Heart right ventricle (tissue), 16 donors: Measurements from ENCODE around the gene CDK4. TPM values are rescaled to one million over a fixed set of nuclear protein-coding genes. Genes with fewer than 3 reads are reported as not detected.

Experiments used
- ATAC-seq, 8 donors: fragments of 200-7000 bp; cut with Tn5 transposase; one replicate each; pipeline ENCODE4 v1.9.1; 2020; ENCODE audit warnings: mild to moderate bottlenecking in 8 of 8, moderate library complexity in 8 of 8, moderate number of reproducible peaks in 1 of 8
- DNase-seq, 2 donors: peaks; one replicate each; pipeline ENCODE4 v3.0.0-alpha.2; 2020
- H3K27ac ChIP-seq, 10 donors: fragments of 200-600 bp; sonication (generic) in 2 of 10; one replicate each; pipeline versions ENCODE4 v1.5.0 to v1.8.0; 2020 to 2022; ENCODE audit warnings: mild to moderate bottlenecking in 3 of 10
- H3K27me3 ChIP-seq, 7 donors: fragments of 200-600 bp; one replicate each; pipeline ENCODE4 v1.8.0; 2021 to 2022; ENCODE audit warnings: mild to moderate bottlenecking in 2 of 7
- H3K36me3 ChIP-seq, 9 donors: fragments of 200-600 bp; sonication (generic) in 1 of 9; one replicate each; pipeline versions ENCODE4 v1.5.0 to v1.8.0; 2020 to 2022; ENCODE audit warnings: mild to moderate bottlenecking in 2 of 9
- H3K4me1 ChIP-seq, 9 donors: fragments of 200-600 bp; sonication (generic) in 1 of 9; one replicate each; pipeline versions ENCODE4 v1.5.0 to v1.8.0; 2020 to 2022; ENCODE audit warnings: mild to moderate bottlenecking in 4 of 9
- H3K4me3 ChIP-seq, 10 donors: fragments of 200-600 bp; sonication (generic) in 2 of 10; one replicate each; pipeline versions ENCODE4 v1.5.0 to v1.8.0; 2020 to 2022; ENCODE audit warnings: mild to moderate bottlenecking in 7 of 10, moderate library complexity in 2 of 10
- H3K9me3 ChIP-seq, 11 donors: fragments of 200-600 bp in 10 of 11; sonication (generic) in 2 of 11; one replicate each; pipeline versions ENCODE4 v1.5.0 to v1.8.0; 2013 to 2022; ENCODE audit warnings: mild to moderate bottlenecking in 2 of 11, control low read depth in 1 of 11, moderate library complexity in 1 of 11
- WGBS, 2 donors: extraction: QIAGEN DNeasy Blood & Tissue Kit; methylation state at CpG; one replicate each; pipeline ENCODE4 v1.1.7; 2013; ENCODE audit warnings: inconsistent platforms in 1 of 2; 5-methylcytosine and 5-hydroxymethylcytosine counted together
- intact Hi-C, 10 donors: fragments of 100-400 bp; cut with DNase I; formaldehyde crosslinking; loops; one replicate each; pipeline versions ENCODE4 v1.11.1 to v1.14.2; 2022
- microRNA-seq, 2 donors: library from miRNA; unstranded; fragments of <30 nt; microRNA quantifications; one replicate each; pipeline ENCODE4 v1.2.0, GENCODE V29; 2021
- polyA plus RNA-seq, 2 donors: library from polyadenylated mRNA; stranded (reverse); fragments of 200-250 nt; gene quantifications; one replicate each; pipeline ENCODE4 v1.2.3, GENCODE V29; 2013
- total RNA-seq, 10 donors: library from RNA; stranded (reverse); fragmentation: NEBNext Ultra II Directional in 3 of 10; extraction: Animal tissue kit (Norgen Biotek cat#: 25700) in 3 of 10; gene quantifications; one replicate each; pipeline versions ENCODE4 v1.2.1 to v1.2.4, GENCODE V29; 2021 to 2023
- TF ChIP-seq, protein P1 (sequence below), 9 donors: fragments of 200-600 bp; sonication (generic) in 2 of 9; IDR thresholded peaks; one replicate each; pipeline versions ENCODE4 v1.5.0 to v1.8.0; 2021 to 2022; ENCODE audit warnings: antibody characterized with exemption in 9 of 9, mild to moderate bottlenecking in 5 of 9, moderate library complexity in 1 of 9
- donor health status: Arrhythmogenic right ventricular cardiomyopathy.
- donor health status: ischemic (EF 13 %, LVEDD 7.1; RV severe dilation, severe dysfunction).
- donor health status: healthy with polysubstance abuse.
- donor health status: DM: no; HTN: yes; CAD: no.
- donor health status: DM: no; HTN: no; CAD: no.
- donor health status: ischemic (EF 25% LVEDD 6.9; RV normal size, moderate dysfunction).
- donor health status: ischemic (EF 25% LVEDD 5.7; RV mildly dilated, moderate dysfunction).
- donor health status: healthy.
- donor health status: DM: yes; HTN: yes; CAD: no.
- donor health status: Ischemic cardiomyopathy.
- donor health status: ischemic (EF 35%, LVEDD 5.7; RV mildly dilated, moderate dysfunction).
- donor health status: nonischemic (EF 11% LVEDD 7.7; RV severe dilation, severe dysfunction).
- donor health status: DM: yes; HTN: yes; CAD: no.
- donor health status: PGD.
- donor health status: ischemic (EF 29% LVEDD 5.4; RV normal size, mild dysfunction).
- donor health status: nonischemic (EF 23%, LVEDD 6.1; RV moderate dilation, normal function).

Gene CDK4
- total and polyA plus RNA-seq, 12 donors: 21.7 to 74.0 (median 52.0) TPM

DNA sequence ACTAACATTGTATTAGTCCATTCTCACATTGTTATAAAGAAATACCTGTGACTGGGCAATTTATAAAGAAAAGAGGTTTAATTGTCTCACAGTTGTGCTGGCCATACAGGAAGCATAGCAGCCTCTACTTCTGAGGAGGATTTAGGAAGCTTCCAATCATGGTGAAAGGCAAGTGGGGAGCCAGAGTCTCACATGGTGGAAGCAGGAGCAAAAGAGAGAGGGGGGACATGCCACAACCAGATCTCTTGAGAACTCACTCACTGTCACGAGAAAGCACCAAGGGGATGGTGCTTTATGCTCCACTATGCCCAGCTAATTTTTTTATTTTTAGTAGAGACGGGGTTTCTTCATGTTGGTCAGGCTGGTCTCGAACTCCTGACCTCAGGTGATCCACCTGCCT, 44.9 kb downstream of the CDK4 start:
- WGBS, 2 donors: 93 to 95% methylated on average over 3 of the region's 3 CpGs
- Histone ChIP-seq H3K9me3 (peaks cover 0 to 20% (median 6%) of the 10 kb centered on the region in 11 donors), H3K36me3 (peaks cover 0 to 98% (median 16%) of the 10 kb centered on the region in 9 donors), H3K4me3 (no peak overlapping the region), H3K27me3 (no peaks in the 10 kb centered on the region), H3K4me1 (no peaks in the 10 kb centered on the region), H3K27ac (no peak overlapping the region)
- DNase-seq (no peak), ATAC-seq (no peak)
- intact Hi-C loops: no loop called here
- TF ChIP-seq, protein P1, sequence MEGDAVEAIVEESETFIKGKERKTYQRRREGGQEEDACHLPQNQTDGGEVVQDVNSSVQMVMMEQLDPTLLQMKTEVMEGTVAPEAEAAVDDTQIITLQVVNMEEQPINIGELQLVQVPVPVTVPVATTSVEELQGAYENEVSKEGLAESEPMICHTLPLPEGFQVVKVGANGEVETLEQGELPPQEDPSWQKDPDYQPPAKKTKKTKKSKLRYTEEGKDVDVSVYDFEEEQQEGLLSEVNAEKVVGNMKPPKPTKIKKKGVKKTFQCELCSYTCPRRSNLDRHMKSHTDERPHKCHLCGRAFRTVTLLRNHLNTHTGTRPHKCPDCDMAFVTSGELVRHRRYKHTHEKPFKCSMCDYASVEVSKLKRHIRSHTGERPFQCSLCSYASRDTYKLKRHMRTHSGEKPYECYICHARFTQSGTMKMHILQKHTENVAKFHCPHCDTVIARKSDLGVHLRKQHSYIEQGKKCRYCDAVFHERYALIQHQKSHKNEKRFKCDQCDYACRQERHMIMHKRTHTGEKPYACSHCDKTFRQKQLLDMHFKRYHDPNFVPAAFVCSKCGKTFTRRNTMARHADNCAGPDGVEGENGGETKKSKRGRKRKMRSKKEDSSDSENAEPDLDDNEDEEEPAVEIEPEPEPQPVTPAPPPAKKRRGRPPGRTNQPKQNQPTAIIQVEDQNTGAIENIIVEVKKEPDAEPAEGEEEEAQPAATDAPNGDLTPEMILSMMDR (IDR thresholded peaks at IDR 0.05): no peak

DNA sequence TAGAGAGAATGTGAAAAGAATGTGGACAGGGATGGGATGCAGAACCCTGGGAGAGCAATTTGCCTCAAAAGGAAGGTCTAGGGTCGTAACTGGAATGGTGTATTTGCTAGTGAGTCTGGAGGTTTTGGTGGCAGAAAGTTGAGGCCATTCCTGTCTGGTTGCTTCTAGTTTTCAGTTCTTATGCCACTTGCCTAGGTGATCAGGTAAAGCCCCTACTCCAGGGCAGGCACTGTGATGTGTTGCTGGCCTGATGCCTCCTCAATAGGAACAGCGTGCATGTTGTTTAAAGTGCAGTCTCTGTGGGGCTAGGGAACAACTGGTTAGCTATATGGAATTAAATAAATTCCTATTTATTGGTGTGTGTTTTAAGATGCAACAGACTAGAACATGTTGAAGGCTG, 51.8 kb downstream of the CDK4 start:
- Histone ChIP-seq H3K36me3 (peaks cover 0 to 97% (median 27%) of the 10 kb centered on the region in 9 donors), H3K27ac (no peak overlapping the region), H3K27me3 (no peaks in the 10 kb centered on the region), H3K9me3 (peaks cover 0 to 16% (median 6%) of the 10 kb centered on the region in 11 donors), H3K4me3 (no peak overlapping the region), H3K4me1 (peaks cover 0 to 6% (median under 1%) of the 10 kb centered on the region in 9 donors)
- ATAC-seq (no peak), DNase-seq (no peak)
- TF ChIP-seq, protein P1 (IDR thresholded peaks at IDR 0.05): no peak
- intact Hi-C loops: no loop called here
- WGBS, 2 donors: 94 to 97% methylated on average over 2 of the region's 2 CpGs

DNA sequence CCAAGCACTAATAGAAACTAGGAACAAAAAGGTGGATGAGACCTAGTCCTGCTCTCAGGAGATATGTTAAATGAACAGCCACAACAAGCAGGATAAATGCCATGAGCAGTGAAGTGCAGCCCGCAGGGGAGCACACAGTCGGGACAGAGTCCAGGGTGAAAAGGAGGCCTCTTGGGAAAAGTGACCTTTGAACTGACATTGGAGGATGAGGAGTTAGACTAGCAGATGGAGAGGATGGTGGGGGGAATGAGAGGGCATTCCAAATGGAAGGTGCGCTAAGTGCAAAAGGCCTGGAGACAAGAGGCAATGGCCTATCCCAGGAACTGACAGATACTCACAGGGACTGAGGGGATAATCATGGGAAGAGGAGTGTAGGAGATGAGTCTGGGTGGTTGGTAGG, 53.7 kb downstream of the CDK4 start:
- Histone ChIP-seq H3K4me1 (peaks cover 0 to 18% (median 9%) of the 10 kb centered on the region in 9 donors), H3K36me3 (peaks cover 0 to 78% (median 13%) of the 10 kb centered on the region in 9 donors), H3K9me3 (peaks cover 0 to 5% (median 0%) of the 10 kb centered on the region in 11 donors), H3K4me3 (no peak overlapping the region), H3K27me3 (no peaks in the 10 kb centered on the region), H3K27ac (no peak overlapping the region)
- WGBS, 2 donors: 93 to 94% methylated on average over 3 of the region's 3 CpGs
- no peak for ATAC-seq
- no peak for DNase-seq
- TF ChIP-seq, protein P1 (IDR thresholded peaks at IDR 0.05): no peak
- intact Hi-C loops: no loop called here

Small RNAs within 50 kb of the gene (microRNA-seq; reads per million reads assigned to microRNA genes)
- 0 reads per million in 2 donors for gene MIR6759

Other genes starting within 250 kb of the CDK4 start
- 10 to 100 TPM; 11.2 to 34.1 (median 22.0) TPM for gene DDIT3, start 231.8 kb downstream of the CDK4 start, total RNA-seq
- 100 to 1,000 TPM in 1 of 2 donors, 10 to 100 TPM in 1; 65.2 to 106 TPM for gene DDIT3, start 231.8 kb downstream of the CDK4 start, polyA plus RNA-seq
- 10 to 100 TPM; 22.8 to 46.9 (median 33.5) TPM for gene MBD6, start 229.5 kb downstream of the CDK4 start, total RNA-seq
- 10 to 100 TPM in 1 of 2 donors, 1 to 10 TPM in 1; 8.8 to 35.4 TPM for gene MBD6, start 229.5 kb downstream of the CDK4 start, polyA plus RNA-seq
- 100 to 1,000 TPM in 5 of 10 donors, 10 to 100 TPM in 5; 82.9 to 116 (median 101) TPM for gene DCTN2, start 205.1 kb downstream of the CDK4 start, total RNA-seq
- gene DCTN2, start 205.1 kb downstream of the CDK4 start, polyA plus RNA-seq: 100 to 1,000 TPM in 1 of 2 donors, 10 to 100 TPM in 1; 45.9 to 174 TPM
- under 1 TPM in 5 of 10 donors, not detected in 5; 0.05 to 0.29 (median 0.07) TPM for gene KIF5A, start 202.3 kb downstream of the CDK4 start, total RNA-seq
- under 1 TPM; 0.06 to 0.07 TPM for gene KIF5A, start 202.3 kb downstream of the CDK4 start, polyA plus RNA-seq
- gene PIP4K2C, start 161.1 kb downstream of the CDK4 start, total RNA-seq: 10 to 100 TPM in 9 of 10 donors, 1 to 10 TPM in 1; 9.6 to 17.2 (median 14.7) TPM
- 10 to 100 TPM in 1 of 2 donors, 1 to 10 TPM in 1; 5.8 to 13.6 TPM for gene PIP4K2C, start 161.1 kb downstream of the CDK4 start, polyA plus RNA-seq
- 10 to 100 TPM; 16.9 to 30.2 (median 22.2) TPM for gene DTX3, start 147.5 kb downstream of the CDK4 start, total RNA-seq
- 10 to 100 TPM; 20.9 to 58.2 TPM for gene DTX3, start 147.5 kb downstream of the CDK4 start, polyA plus RNA-seq
- gene ARHGEF25, start 140.9 kb downstream of the CDK4 start, total RNA-seq: 10 to 100 TPM in 3 of 10 donors, 1 to 10 TPM in 7; 5.0 to 17.6 (median 7.5) TPM
- gene ARHGEF25, start 140.9 kb downstream of the CDK4 start, polyA plus RNA-seq: 10 to 100 TPM; 13.1 to 49.2 TPM
- gene B4GALNT1, start 119.1 kb downstream of the CDK4 start, total RNA-seq: 1 to 10 TPM; 2.0 to 9.3 (median 5.5) TPM
- gene B4GALNT1, start 119.1 kb downstream of the CDK4 start, polyA plus RNA-seq: 1 to 10 TPM; 2.4 to 5.3 TPM
- gene OS9, start 58.2 kb downstream of the CDK4 start, total RNA-seq: 100 to 1,000 TPM in 7 of 10 donors, 10 to 100 TPM in 3; 84.9 to 181 (median 113) TPM
- gene OS9, start 58.2 kb downstream of the CDK4 start, polyA plus RNA-seq: 100 to 1,000 TPM in 1 of 2 donors, 10 to 100 TPM in 1; 96.9 to 173 TPM
- 10 to 100 TPM in 2 of 10 donors, 1 to 10 TPM in 8; 3.4 to 13.1 (median 6.6) TPM for gene AGAP2, start 13.6 kb downstream of the CDK4 start, total RNA-seq
- 10 to 100 TPM in 1 of 2 donors, 1 to 10 TPM in 1; 5.3 to 17.3 TPM for gene AGAP2, start 13.6 kb downstream of the CDK4 start, polyA plus RNA-seq
- gene TSPAN31, start 7.3 kb downstream of the CDK4 start, total RNA-seq: 10 to 100 TPM; 21.1 to 37.4 (median 26.9) TPM
- gene TSPAN31, start 7.3 kb downstream of the CDK4 start, polyA plus RNA-seq: 10 to 100 TPM; 29.8 to 36.6 TPM
- gene MARCHF9, start 2.8 kb upstream of the CDK4 start, total RNA-seq: 10 to 100 TPM; 11.2 to 15.0 (median 13.3) TPM
- 10 to 100 TPM; 14.5 to 20.7 TPM for gene MARCHF9, start 2.8 kb upstream of the CDK4 start, polyA plus RNA-seq
- gene CYP27B1, start 14.8 kb upstream of the CDK4 start, total RNA-seq: under 1 TPM in 2 of 10 donors, not detected in 8; 0.81 to 0.95 TPM
- gene CYP27B1, start 14.8 kb upstream of the CDK4 start, polyA plus RNA-seq: under 1 TPM in 1 of 2 donors, not detected in 1; 0.14 TPM
- 10 to 100 TPM in 2 of 10 donors, 1 to 10 TPM in 8; 5.6 to 15.0 (median 7.9) TPM for gene METTL1, start 19.8 kb upstream of the CDK4 start, total RNA-seq
- gene METTL1, start 19.8 kb upstream of the CDK4 start, polyA plus RNA-seq: 10 to 100 TPM; 10.9 to 29.4 TPM
- gene EEF1AKMT3, start 20.3 kb upstream of the CDK4 start, total RNA-seq: 1 to 10 TPM; 1.1 to 2.6 (median 1.6) TPM
- 1 to 10 TPM; 1.1 to 1.2 TPM for gene EEF1AKMT3, start 20.3 kb upstream of the CDK4 start, polyA plus RNA-seq
- 10 to 100 TPM; 41.2 to 70.6 (median 52.6) TPM for gene TSFM, start 30.5 kb upstream of the CDK4 start, total RNA-seq
- 10 to 100 TPM; 22.9 to 58.0 TPM for gene TSFM, start 30.5 kb upstream of the CDK4 start, polyA plus RNA-seq
- gene AVIL, start 66.4 kb upstream of the CDK4 start, total RNA-seq: 1 to 10 TPM in 9 of 10 donors, under 1 TPM in 1; 1.00 to 2.9 (median 1.7) TPM
- 1 to 10 TPM; 1.3 to 8.4 TPM for gene AVIL, start 66.4 kb upstream of the CDK4 start, polyA plus RNA-seq
- gene CTDSP2, start 94.4 kb upstream of the CDK4 start, total RNA-seq: 100 to 1,000 TPM in 2 of 10 donors, 10 to 100 TPM in 8; 76.4 to 138 (median 86.3) TPM
- gene CTDSP2, start 94.4 kb upstream of the CDK4 start, polyA plus RNA-seq: 10 to 100 TPM; 31.2 to 31.7 TPM
- gene ATP23, start 189.3 kb upstream of the CDK4 start, total RNA-seq: 1 to 10 TPM; 2.8 to 8.5 (median 6.4) TPM
- gene ATP23, start 189.3 kb upstream of the CDK4 start, polyA plus RNA-seq: 10 to 100 TPM in 1 of 2 donors, 1 to 10 TPM in 1; 6.8 to 11.3 TPM